WI38 (cell line): ENCODE measurements around the gene RBM47.

Experiments used
- H3K4me3 ChIP-seq: 2 replicates; pipeline ENCODE4 v1.5.1; 2011; ENCODE audit warnings: low read depth, mild to moderate bottlenecking, control low read depth, low read length
- TF ChIP-seq, protein P1 (sequence below): IDR thresholded peaks from 2 replicates; pipeline ENCODE4 v1.5.1; 2012; ENCODE audit warnings: low read depth, mild to moderate bottlenecking, control low read depth, low read length

Gene RBM47

DNA sequence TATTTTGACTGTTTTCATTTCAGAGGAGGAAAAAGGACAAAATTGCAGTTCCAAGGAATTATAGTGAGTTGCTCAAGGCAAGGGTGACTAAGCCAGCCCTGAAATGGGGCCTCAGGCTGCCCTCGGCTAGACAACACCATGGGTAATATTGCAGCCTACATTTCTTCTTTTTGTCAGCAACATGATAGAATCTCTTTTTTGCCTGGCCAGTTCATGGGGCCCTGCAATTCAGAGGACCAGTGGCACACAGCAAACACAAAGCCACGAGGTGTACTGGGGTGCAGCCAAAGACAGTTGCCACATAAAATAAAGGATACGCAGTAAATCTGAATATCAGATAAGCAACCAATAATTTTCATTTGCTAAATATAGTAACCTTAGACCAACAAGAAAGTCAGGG is 41.8 kb downstream of the RBM47 start:
- H3K4me3 ChIP-seq, result no peak overlapping the region
- TF ChIP-seq, protein P1, sequence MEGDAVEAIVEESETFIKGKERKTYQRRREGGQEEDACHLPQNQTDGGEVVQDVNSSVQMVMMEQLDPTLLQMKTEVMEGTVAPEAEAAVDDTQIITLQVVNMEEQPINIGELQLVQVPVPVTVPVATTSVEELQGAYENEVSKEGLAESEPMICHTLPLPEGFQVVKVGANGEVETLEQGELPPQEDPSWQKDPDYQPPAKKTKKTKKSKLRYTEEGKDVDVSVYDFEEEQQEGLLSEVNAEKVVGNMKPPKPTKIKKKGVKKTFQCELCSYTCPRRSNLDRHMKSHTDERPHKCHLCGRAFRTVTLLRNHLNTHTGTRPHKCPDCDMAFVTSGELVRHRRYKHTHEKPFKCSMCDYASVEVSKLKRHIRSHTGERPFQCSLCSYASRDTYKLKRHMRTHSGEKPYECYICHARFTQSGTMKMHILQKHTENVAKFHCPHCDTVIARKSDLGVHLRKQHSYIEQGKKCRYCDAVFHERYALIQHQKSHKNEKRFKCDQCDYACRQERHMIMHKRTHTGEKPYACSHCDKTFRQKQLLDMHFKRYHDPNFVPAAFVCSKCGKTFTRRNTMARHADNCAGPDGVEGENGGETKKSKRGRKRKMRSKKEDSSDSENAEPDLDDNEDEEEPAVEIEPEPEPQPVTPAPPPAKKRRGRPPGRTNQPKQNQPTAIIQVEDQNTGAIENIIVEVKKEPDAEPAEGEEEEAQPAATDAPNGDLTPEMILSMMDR, result no peak

DNA sequence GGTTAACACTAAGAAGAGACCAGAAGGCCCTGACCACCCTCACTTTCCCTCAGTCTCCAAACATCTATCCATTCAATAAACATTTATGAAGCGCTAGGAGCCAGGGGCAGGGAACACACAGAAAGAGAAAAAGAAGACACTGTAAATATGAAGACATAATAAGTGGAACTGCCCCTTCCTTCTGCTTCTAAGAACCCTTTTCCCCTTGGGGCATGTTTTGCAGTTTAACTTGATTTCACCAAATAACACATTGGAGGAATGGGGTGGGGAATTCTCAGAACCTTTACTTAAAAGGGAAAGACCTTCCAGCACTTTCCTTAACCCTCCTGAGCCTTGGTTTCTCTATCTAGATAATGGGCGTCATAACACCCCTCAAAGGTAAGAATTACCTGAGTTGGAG is 42.3 kb downstream of the RBM47 start:
- TF ChIP-seq, protein P1, result no peak
- H3K4me3 ChIP-seq, result no peak overlapping the region

DNA sequence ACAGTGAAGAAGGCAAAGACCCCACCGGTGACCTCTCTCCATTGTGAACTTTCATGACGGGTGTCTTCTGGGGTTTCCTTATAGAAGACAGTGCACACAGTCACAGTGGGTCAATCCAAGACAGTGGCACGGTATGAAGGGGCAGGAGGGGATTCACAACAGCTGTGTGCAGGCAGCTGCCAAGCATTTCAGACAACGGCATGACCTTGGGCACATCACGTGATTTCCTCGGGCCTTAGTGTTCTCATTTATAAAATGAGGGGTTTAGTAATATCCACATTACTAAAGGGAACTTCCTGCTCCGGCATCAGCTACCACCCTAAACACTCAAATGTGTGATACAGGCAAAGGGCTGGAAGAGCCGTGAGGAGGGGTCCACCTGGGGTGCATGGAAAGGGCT is 42.9 kb downstream of the RBM47 start:
- H3K4me3 ChIP-seq, result no peak overlapping the region
- TF ChIP-seq, protein P1, result no peak

DNA sequence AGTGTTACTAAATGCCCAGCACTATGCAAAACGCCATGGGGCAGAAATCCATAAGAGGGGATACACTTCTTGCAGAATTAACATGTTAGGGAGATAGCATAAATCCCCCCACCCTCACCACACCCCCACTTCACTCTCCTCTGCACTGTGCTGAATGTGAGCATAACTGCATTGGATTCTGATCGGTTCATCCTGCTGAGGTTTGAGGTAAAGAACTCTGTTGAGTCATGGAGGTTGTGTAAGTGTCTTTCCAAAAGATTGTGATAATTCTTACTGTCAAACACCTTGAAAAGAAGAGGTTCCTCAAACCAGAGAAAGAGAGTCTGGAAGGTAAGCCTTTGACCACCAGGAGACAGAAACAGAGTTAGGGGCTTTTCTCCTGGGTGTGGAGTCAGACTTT is 43.6 kb downstream of the RBM47 start:
- no peak overlapping the region for H3K4me3 ChIP-seq
- TF ChIP-seq, protein P1, result no peak

DNA sequence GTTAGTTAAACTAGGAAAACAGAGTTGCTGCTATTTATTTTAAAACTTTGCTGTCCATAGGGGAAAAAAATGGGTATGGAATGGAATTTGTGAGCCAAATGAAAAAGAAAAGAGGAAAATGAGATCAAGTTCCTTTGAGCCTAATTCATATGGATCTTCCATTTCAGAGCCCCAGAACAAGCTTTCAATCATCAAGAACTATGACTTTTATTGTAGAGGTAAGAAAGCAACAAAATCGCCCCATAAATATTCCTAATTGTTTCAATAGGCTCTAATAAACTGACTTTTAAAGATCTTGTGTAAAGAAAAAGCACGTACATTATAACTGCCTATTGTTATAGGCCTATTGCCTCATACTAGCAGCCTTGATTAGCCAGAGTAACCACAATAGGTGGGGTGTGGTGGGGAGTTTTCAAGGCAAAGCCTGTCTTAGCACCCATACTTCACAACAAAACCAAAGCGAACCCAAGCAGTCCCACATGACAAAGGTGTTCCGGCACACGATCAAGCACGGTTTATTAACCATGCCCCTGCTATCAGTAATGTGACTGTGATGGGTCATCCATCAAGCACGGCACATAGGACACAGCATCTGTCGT is 44.4 kb downstream of the RBM47 start:
- H3K4me3 ChIP-seq, result no peak overlapping the region
- TF ChIP-seq, protein P1, result no peak

DNA sequence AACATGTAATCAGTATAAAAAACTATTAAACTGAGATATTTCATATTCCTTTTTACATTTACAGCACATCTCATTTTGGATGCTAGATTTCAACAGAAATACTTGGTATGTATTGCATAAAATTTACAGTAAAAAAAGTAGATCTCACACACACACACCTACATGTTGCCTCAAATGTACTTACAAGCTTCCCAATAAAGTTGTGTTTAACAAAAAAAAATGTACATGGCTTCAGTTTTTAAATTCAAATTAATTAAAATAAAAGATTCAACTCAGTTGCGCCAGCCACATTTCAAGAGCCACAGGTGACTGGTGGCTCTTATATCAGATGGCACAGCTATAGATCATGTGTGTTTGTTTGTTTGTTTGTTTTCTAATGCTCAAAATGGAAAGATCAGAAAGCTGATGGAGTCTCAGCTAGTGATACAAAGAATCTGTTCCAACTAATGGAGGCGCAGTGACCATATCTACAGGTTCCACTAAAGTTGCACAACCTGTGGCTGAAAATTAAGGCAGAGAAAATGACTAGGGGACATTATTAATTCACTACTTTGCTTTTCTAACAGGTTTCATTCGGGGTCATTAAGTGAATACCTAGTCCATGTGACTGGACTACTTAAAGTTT is 45.0 kb downstream of the RBM47 start:
- TF ChIP-seq, protein P1, result no peak

DNA sequence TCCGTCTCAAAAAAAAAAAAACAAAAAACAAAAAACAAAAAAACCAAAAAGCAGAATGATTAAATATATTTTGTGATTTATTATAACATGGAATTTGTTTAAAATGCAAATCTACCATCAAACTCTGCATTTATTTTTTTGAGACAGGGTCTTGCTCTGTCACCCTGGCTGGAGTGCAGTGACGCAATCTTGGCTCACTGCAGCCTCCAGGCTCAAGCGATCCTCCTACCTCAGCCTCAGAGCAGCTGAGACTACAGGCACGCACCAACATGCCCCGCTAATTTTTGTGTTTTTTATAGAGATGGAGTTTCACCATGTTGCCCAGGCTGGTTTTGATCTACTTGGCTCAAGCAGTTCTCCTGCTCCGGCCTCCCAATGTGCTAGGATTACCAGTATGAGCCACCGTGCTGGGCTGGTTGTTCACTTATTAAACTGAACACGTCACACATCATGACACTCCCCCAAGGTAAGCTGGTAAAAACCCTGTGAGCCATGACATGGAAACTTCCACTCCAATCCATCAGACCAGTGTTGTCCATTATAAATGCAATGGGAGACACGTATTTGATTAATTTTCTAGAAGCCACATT is 45.7 kb downstream of the RBM47 start:
- no peak overlapping the region for H3K4me3 ChIP-seq
- TF ChIP-seq, protein P1, result no peak

More for the DNA sequence above, 45.0 kb downstream of the RBM47 start:
- H3K4me3 ChIP-seq, result no peak overlapping the region
